Measurements from ENCODE around the gene CCDC7. TPM values are rescaled to one million over a fixed set of nuclear protein-coding genes. Genes with fewer than 3 reads are reported as not detected.

The CCDC7 gene
- total RNA-seq, 1 experiment from 2014 or later, result 1.9 TPM

DNA sequence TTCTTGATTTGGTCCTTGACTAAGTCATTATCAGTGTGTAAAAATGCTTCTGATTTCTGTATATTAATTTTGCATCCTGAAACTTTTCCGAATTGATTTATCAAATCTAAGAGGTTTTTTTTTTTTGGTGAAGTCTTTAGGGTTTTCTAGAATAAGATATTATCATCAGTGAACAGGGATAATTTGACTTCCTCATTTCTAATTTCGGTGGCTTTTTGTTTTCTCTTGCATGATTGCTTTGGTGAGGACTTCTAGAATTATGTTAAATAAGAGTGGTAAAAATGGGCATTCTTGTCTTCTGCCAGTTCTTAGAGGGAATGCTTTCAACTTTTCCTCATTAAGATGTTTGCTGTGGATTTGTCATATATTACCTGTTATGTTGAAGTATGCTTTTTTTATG lies 170.5 kb downstream of the CCDC7 start:
- DNase-seq (ENCODE audit: low spot score) (no peak), ATAC-seq (no peak)
- Mint-ChIP-seq H3K9me3 (peaks cover 28% of the 10 kb centered on the region), H3K4me1 (no peaks in the 10 kb centered on the region), H3K36me3 (no peaks in the 10 kb centered on the region), H3K4me3 (no peak overlapping the region), H3K27me3 (ENCODE audit: low read depth) (no peaks in the 10 kb centered on the region; the same call in none of the 2 replicates), H3K27ac (no peak overlapping the region)
- POLR2A ChIA-PET, result no interaction called here
- CTCF ChIA-PET, result no interaction called here
- TF ChIP-seq FOXP1 (CRISPR knock-in tag; IDR thresholded peaks at IDR 0.05; ENCODE audit: borderline replicate concordance) (no peak), AFF4 (CRISPR knock-in tag; IDR thresholded peaks at IDR 0.05; ENCODE audit: borderline replicate concordance) (no peak), ZNF512 (CRISPR knock-in tag; IDR thresholded peaks at IDR 0.05; ENCODE audit: borderline replicate concordance) (no peak), NR3C1 (CRISPR knock-in tag; conservative IDR thresholded peaks at IDR 0.05; ENCODE audit: low read depth) (no peak), ZNF219 (CRISPR knock-in tag; IDR thresholded peaks at IDR 0.05; ENCODE audit: borderline replicate concordance) (no peak), ZNF396 (CRISPR knock-in tag; IDR thresholded peaks at IDR 0.05; ENCODE audit: borderline replicate concordance) (no peak), SOX15 (CRISPR knock-in tag; IDR thresholded peaks at IDR 0.05) (no peak)
- TF ChIP-seq, protein P1, sequence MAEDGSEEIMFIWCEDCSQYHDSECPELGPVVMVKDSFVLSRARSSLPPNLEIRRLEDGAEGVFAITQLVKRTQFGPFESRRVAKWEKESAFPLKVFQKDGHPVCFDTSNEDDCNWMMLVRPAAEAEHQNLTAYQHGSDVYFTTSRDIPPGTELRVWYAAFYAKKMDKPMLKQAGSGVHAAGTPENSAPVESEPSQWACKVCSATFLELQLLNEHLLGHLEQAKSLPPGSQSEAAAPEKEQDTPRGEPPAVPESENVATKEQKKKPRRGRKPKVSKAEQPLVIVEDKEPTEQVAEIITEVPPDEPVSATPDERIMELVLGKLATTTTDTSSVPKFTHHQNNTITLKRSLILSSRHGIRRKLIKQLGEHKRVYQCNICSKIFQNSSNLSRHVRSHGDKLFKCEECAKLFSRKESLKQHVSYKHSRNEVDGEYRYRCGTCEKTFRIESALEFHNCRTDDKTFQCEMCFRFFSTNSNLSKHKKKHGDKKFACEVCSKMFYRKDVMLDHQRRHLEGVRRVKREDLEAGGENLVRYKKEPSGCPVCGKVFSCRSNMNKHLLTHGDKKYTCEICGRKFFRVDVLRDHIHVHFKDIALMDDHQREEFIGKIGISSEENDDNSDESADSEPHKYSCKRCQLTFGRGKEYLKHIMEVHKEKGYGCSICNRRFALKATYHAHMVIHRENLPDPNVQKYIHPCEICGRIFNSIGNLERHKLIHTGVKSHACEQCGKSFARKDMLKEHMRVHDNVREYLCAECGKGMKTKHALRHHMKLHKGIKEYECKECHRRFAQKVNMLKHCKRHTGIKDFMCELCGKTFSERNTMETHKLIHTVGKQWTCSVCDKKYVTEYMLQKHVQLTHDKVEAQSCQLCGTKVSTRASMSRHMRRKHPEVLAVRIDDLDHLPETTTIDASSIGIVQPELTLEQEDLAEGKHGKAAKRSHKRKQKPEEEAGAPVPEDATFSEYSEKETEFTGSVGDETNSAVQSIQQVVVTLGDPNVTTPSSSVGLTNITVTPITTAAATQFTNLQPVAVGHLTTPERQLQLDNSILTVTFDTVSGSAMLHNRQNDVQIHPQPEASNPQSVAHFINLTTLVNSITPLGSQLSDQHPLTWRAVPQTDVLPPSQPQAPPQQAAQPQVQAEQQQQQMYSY (CRISPR knock-in tag; IDR thresholded peaks at IDR 0.05), result no peak
- TF ChIP-seq, protein P2, sequence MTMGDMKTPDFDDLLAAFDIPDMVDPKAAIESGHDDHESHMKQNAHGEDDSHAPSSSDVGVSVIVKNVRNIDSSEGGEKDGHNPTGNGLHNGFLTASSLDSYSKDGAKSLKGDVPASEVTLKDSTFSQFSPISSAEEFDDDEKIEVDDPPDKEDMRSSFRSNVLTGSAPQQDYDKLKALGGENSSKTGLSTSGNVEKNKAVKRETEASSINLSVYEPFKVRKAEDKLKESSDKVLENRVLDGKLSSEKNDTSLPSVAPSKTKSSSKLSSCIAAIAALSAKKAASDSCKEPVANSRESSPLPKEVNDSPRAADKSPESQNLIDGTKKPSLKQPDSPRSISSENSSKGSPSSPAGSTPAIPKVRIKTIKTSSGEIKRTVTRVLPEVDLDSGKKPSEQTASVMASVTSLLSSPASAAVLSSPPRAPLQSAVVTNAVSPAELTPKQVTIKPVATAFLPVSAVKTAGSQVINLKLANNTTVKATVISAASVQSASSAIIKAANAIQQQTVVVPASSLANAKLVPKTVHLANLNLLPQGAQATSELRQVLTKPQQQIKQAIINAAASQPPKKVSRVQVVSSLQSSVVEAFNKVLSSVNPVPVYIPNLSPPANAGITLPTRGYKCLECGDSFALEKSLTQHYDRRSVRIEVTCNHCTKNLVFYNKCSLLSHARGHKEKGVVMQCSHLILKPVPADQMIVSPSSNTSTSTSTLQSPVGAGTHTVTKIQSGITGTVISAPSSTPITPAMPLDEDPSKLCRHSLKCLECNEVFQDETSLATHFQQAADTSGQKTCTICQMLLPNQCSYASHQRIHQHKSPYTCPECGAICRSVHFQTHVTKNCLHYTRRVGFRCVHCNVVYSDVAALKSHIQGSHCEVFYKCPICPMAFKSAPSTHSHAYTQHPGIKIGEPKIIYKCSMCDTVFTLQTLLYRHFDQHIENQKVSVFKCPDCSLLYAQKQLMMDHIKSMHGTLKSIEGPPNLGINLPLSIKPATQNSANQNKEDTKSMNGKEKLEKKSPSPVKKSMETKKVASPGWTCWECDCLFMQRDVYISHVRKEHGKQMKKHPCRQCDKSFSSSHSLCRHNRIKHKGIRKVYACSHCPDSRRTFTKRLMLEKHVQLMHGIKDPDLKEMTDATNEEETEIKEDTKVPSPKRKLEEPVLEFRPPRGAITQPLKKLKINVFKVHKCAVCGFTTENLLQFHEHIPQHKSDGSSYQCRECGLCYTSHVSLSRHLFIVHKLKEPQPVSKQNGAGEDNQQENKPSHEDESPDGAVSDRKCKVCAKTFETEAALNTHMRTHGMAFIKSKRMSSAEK (CRISPR knock-in tag; IDR thresholded peaks at IDR 0.05; ENCODE audit: borderline replicate concordance), result no peak
- TF ChIP-seq, protein P3, sequence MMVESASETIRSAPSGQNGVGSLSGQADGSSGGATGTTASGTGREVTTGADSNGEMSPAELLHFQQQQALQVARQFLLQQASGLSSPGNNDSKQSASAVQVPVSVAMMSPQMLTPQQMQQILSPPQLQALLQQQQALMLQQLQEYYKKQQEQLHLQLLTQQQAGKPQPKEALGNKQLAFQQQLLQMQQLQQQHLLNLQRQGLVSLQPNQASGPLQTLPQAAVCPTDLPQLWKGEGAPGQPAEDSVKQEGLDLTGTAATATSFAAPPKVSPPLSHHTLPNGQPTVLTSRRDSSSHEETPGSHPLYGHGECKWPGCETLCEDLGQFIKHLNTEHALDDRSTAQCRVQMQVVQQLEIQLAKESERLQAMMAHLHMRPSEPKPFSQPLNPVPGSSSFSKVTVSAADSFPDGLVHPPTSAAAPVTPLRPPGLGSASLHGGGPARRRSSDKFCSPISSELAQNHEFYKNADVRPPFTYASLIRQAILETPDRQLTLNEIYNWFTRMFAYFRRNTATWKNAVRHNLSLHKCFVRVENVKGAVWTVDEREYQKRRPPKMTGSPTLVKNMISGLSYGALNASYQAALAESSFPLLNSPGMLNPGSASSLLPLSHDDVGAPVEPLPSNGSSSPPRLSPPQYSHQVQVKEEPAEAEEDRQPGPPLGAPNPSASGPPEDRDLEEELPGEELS (CRISPR knock-in tag; IDR thresholded peaks at IDR 0.05), result no peak
- TF ChIP-seq, protein P4, sequence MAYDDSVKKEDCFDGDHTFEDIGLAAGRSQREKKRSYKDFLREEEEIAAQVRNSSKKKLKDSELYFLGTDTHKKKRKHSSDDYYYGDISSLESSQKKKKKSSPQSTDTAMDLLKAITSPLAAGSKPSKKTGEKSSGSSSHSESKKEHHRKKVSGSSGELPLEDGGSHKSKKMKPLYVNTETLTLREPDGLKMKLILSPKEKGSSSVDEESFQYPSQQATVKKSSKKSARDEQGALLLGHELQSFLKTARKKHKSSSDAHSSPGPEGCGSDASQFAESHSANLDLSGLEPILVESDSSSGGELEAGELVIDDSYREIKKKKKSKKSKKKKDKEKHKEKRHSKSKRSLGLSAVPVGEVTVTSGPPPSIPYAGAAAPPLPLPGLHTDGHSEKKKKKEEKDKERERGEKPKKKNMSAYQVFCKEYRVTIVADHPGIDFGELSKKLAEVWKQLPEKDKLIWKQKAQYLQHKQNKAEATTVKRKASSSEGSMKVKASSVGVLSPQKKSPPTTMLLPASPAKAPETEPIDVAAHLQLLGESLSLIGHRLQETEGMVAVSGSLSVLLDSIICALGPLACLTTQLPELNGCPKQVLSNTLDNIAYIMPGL (CRISPR knock-in tag; IDR thresholded peaks at IDR 0.05), result no peak
- TF ChIP-seq, protein P5, sequence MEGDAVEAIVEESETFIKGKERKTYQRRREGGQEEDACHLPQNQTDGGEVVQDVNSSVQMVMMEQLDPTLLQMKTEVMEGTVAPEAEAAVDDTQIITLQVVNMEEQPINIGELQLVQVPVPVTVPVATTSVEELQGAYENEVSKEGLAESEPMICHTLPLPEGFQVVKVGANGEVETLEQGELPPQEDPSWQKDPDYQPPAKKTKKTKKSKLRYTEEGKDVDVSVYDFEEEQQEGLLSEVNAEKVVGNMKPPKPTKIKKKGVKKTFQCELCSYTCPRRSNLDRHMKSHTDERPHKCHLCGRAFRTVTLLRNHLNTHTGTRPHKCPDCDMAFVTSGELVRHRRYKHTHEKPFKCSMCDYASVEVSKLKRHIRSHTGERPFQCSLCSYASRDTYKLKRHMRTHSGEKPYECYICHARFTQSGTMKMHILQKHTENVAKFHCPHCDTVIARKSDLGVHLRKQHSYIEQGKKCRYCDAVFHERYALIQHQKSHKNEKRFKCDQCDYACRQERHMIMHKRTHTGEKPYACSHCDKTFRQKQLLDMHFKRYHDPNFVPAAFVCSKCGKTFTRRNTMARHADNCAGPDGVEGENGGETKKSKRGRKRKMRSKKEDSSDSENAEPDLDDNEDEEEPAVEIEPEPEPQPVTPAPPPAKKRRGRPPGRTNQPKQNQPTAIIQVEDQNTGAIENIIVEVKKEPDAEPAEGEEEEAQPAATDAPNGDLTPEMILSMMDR (IDR thresholded peaks at IDR 0.05), result no peak
- TF ChIP-seq, protein P6, sequence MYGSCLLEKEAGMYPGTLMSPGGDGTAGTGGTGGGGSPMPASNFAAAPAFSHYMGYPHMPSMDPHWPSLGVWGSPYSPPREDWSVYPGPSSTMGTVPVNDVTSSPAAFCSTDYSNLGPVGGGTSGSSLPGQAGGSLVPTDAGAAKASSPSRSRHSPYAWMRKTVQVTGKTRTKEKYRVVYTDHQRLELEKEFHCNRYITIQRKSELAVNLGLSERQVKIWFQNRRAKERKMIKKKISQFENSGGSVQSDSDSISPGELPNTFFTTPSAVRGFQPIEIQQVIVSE (CRISPR knock-in tag; IDR thresholded peaks at IDR 0.05; ENCODE audit: borderline replicate concordance), result no peak
